HG03196 (cell line): ENCODE measurements around the gene ZNF646.

Experiments used
- ATAC-seq: cut with Tn5 transposase; IDR thresholded peaks from one replicate; pipeline ENCODE4 v1.9.1; 2021; ENCODE audit not compliant: unreplicated experiment

Gene ZNF646

DNA sequence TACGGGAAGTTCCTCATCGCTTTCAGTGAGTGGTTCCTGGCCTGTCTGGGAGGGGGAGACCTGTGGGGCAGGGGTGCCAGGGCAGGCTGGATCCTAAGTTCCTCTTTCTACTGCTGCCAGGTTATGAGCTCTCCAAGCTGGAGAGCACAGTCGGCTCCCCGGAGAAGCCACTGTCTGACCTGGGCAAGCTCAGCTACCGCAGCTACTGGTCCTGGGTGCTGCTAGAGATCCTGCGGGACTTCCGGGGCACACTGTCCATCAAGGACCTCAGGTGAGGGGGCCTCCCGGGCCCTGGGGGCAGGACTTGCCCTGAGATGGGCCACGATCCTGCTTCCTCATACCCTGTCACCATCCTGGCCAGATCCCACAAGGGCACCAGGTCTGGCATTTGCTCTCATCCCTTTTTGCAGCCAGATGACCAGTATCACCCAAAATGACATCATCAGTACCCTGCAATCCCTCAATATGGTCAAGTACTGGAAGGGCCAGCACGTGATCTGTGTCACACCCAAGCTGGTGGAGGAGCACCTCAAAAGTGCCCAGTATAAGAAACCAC is 56.2 kb downstream of the ZNF646 start:
- ATAC-seq, result no peak

DNA sequence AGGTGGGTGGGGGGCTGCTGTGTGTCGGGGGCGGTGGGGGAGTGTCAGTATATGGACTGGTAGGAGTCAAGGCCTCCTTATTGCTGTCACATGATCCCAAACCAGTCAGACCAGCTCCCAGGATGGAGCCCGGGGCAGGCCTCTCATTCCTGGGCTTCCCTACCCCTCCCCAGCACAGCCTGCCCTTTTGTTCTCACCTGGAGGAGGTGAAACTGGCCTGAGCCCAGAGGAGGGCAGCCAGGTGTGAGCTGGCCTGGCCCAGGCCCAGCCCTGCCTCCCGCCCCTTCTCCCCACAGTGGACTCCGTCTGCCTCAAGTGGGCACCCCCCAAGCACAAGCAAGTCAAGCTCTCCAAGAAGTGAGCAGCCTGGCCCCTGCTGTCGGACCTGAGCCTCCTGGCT is 56.7 kb downstream of the ZNF646 start:
- no peak for ATAC-seq

DNA sequence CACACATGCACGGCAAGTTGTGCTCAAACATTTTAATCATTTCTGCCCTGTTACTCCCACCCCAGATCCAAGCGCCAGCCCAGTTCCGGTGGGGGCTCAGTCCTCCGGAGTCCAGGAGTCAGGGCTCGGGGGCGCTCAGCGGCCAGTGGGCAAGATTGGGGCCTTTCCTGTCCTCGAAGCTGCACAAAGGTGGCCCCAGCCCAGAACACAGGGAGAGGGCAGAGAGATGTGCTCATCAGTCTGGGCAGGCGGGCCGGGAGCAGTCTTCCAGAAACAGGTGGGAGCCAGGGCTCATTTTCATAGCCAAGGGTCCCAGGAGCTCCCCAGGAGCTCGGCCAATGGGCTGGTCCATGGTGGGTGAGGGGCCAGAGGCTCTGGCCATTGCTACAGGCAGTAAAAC is 57.2 kb downstream of the ZNF646 start:
- ATAC-seq, result no peak

DNA sequence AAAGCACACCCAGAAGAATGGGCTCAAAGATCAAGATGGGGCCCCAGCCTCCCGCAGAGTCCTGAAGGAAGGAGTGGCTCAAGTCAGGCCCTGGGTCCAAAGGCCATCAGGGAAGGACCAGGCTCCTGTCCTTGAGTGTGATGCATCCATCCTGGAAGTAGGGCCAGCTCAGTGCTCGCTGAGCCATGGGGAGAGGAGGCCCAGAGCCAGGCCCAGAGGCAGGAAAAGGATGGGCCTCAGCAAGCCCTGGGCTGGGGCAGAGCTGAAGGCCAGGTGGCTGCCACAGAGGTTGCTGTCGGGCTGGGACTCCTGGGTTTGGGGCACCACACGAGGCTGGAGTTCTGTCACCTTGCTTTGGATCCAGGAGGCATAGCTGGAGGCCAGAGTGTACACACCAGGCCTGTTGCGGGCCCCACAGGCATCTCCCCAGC is 57.6 kb downstream of the ZNF646 start:
- no peak for ATAC-seq

DNA sequence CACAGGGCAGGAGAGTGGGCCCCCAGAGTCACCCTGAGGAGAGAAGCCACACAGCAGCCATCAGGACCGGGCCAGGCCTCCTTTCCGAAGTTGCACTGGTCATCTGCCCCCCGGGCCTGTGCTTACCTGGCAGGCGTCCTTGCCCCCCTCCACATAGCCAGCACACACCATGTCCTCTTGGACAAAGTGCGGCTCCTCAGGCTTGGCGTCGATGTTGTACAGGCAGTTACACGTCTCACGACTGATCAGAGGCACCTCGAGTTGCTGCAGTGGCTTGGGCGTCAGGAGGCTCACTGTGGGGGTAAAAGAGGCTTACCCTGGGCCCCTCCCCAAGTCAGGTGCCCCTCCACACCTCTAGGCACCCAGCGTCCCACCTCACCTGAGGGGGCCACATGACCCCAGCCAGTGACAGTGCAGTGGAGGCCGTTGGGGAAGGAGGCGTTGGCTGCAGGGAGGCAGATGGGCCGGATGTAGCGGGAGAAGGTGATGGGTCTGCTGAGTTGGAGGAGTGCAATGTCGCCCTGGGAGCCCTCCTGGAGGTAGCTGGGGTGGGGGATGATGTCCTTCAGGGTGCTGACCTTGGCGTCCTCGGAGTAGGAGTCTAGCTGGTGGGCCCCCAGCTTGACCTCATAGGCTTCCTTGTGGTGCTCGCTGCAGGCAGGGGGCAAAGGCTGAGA is 58.2 kb downstream of the ZNF646 start:
- no peak for ATAC-seq

DNA sequence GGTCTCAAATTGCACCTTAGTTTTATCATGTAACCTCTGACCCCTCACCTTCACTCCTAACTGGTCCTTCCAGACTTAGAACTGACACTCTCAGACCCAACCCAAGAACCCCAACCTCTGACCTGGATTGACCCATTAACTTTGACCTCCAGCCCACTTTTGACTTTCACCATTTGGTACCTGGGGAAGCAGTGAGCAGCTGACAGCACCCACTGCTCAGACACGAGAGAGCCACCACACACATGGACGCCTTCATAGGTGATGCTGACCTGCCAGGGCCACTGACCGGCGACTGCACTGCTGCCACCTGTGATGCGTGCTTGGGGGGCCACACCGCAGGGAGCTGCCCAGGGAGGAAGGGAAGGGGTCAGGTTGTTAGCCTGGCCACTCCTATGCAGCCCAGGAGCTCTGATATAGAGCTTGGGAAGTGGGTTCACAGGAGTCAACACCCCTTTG is 58.9 kb downstream of the ZNF646 start:
- ATAC-seq, result no peak
